Activated naive CD4-positive, alpha-beta T cell treated with anti-CD3 and anti-CD28 coated beads, Interleukin-2, amount 10 ng/mL, durations not matched to agents 7 days and 5 days (primary cell): ENCODE results near the gene DMRTC2.

Source experiments
- CTCF ChIA-PET: fragments of 350-600 bp; sonication (Branson Sonifier 250); formaldehyde crosslinking; loops from one replicate; lab custom pipeline; 2021; ENCODE audit warnings: antibody characterized with exemption; lab: Charles Lee
- DNase-seq: peaks from one replicate; pipeline ENCODE4 v3.0.0-alpha.2; 2020
- H3K27ac Mint-ChIP-seq: one replicate; pipeline ENCODE4 v1.8.0; 2021; ENCODE audit warnings: mild to moderate bottlenecking, moderate library complexity, mixed read lengths
- H3K27me3 Mint-ChIP-seq: one replicate; pipeline ENCODE4 v1.8.0; 2021; ENCODE audit warnings: mild to moderate bottlenecking, mixed read lengths
- H3K36me3 Mint-ChIP-seq: one replicate; pipeline ENCODE4 v1.8.0; 2021; ENCODE audit warnings: mixed read lengths
- H3K4me1 Mint-ChIP-seq: one replicate; pipeline ENCODE4 v1.8.0; 2021; ENCODE audit warnings: mixed read lengths
- H3K4me3 Mint-ChIP-seq: one replicate; pipeline ENCODE4 v1.8.0; 2021; ENCODE audit warnings: mild to moderate bottlenecking, moderate library complexity, mixed read lengths
- H3K9me3 Mint-ChIP-seq: one replicate; pipeline ENCODE4 v1.8.0; 2021; ENCODE audit warnings: mixed read lengths

The DMRTC2 gene

DNA sequence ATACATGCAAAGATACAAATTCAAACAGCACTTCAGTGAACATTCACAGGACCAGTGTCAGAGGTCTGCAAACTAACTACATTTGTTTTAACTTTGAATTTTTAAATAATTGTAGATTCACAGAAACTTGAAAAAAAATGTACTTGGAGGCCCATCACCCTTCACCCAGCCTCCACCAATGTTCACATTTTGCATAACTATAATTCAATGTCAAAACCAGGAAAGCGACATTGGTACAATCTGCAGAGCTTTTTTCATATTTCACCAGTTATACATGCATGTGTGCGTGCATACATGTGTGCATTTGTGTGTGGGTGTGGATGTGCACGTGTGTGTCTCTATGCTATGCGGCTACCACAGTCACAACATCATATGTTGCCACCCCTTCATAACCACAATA lies 29.5 kb upstream of the DMRTC2 start:
- no peaks in the 10 kb centered on the region for H3K9me3 Mint-ChIP-seq
- DNase-seq = no peak
- CTCF ChIA-PET = interaction anchor here (14.0 kb wide), 1 partner anchor 22 kb away, joined by 158 read pairs; the partner anchor contains the start of gene CEACAM3

GRCh38 chr19:41816761-41817160 lies 28.1 kb upstream of the DMRTC2 start:
- CTCF ChIA-PET = interaction anchor here (14.0 kb wide), 1 partner anchor 23 kb away, joined by 158 read pairs; the partner anchor contains the start of gene CEACAM3
- H3K9me3 Mint-ChIP-seq = no peaks in the 10 kb centered on the region
- no peak overlapping the region for H3K27ac Mint-ChIP-seq
- no peaks in the 10 kb centered on the region for H3K36me3 Mint-ChIP-seq
- H3K4me3 Mint-ChIP-seq = no peak overlapping the region
- H3K27me3 Mint-ChIP-seq = peaks cover 27% of the 10 kb centered on the region
- no peak for DNase-seq
- H3K4me1 Mint-ChIP-seq = peaks cover 9% of the 10 kb centered on the region

More for the DNA sequence above, 29.5 kb upstream of the DMRTC2 start:
- Mint-ChIP-seq H3K4me3 (no peak overlapping the region), H3K27ac (no peak overlapping the region), H3K4me1 (peaks cover 9% of the 10 kb centered on the region), H3K36me3 (no peaks in the 10 kb centered on the region), H3K27me3 (peaks cover 25% of the 10 kb centered on the region)

GRCh38 chr19:41821003-41821735 lies 23.7 kb upstream of the DMRTC2 start:
- Mint-ChIP-seq H3K27me3 (peaks cover 24% of the 10 kb centered on the region), H3K27ac (no peak overlapping the region), H3K4me3 (no peak overlapping the region), H3K9me3 (no peaks in the 10 kb centered on the region), H3K4me1 (no peaks in the 10 kb centered on the region), H3K36me3 (no peaks in the 10 kb centered on the region)
- DNase-seq = peak; percentile 64
- CTCF ChIA-PET = interaction anchor here (0.7 to 14.0 kb wide), 10 partner anchors 10 to 172 kb away, joined by 3 to 158 read pairs (median 4); partner anchors contain the start of gene CEACAM3

GRCh38 chr19:41837981-41838708 lies 6.7 kb upstream of the DMRTC2 start:
- no peaks in the 10 kb centered on the region for H3K9me3 Mint-ChIP-seq
- CTCF ChIA-PET = interaction anchor here (0.8 to 3.3 kb wide), 6 partner anchors 11 to 53 kb away, joined by 3 to 16 read pairs (median 4); no protein-coding TSS in a partner anchor
- no peaks in the 10 kb centered on the region for H3K36me3 Mint-ChIP-seq
- no peak overlapping the region for H3K4me3 Mint-ChIP-seq
- no peak overlapping the region for H3K27ac Mint-ChIP-seq
- no peak for DNase-seq
- no peaks in the 10 kb centered on the region for H3K4me1 Mint-ChIP-seq
- H3K27me3 Mint-ChIP-seq = peaks cover 39% of the 10 kb centered on the region

DNA sequence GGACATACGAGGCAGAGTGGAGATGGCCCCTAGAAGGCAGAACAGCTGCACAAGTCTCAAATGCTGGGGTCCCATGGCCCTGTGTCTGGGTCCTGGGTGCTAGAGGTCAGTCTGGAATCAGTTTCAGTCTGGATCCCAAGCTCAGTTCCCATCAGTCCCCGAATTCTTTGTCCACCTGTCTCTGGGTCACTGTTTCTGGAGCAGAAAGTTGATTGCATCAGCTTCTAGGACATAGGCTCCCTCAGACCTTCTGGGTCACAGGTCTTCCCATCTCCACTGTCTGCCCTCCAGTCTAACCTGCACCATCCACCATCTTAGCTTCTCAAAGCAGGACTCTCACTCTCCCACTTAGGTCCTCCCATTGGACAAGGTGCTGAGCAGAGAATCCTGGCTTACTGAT lies 5.6 kb upstream of the DMRTC2 start:
- no peak for DNase-seq
- CTCF ChIA-PET = interaction anchor here (0.6 to 1.0 kb wide), 2 partner anchors 37 to 189 kb away, joined by 3 read pairs; no protein-coding TSS in a partner anchor
- Mint-ChIP-seq H3K9me3 (no peaks in the 10 kb centered on the region), H3K36me3 (no peaks in the 10 kb centered on the region), H3K27ac (no peak overlapping the region), H3K4me1 (no peaks in the 10 kb centered on the region), H3K27me3 (peaks cover 48% of the 10 kb centered on the region), H3K4me3 (no peak overlapping the region)

GRCh38 chr19:41843371-41843770 lies 1.5 kb upstream of the DMRTC2 start:
- CTCF ChIA-PET = no interaction called here
- H3K4me1 Mint-ChIP-seq = no peaks in the 10 kb centered on the region
- peaks cover 48% of the 10 kb centered on the region for H3K27me3 Mint-ChIP-seq
- no peaks in the 10 kb centered on the region for H3K9me3 Mint-ChIP-seq
- no peak overlapping the region for H3K4me3 Mint-ChIP-seq
- H3K27ac Mint-ChIP-seq = no peak overlapping the region
- no peaks in the 10 kb centered on the region for H3K36me3 Mint-ChIP-seq
- no peak for DNase-seq

DNA sequence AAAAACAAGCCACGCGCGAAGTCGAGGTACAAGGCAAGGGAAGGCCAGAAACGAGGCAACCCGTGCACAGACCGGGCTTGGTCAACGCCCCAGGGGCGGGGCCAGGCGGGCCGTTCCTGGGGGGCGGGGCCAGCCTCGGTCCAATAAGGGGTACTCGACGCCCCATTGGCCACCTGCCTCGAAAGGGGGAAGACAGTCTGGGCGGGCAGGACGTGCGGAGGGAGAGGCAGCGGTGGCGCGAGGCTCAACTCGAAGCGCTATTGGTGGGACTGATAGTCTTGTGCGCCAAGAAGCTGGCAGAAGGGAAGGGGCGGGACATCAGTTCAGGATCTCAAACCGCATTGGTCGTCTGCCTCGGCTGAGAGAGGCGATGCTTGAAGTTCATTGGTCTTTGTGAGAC lies 241 bp upstream of the DMRTC2 start, which contains the start of gene LYPD4:
Gene LYPD4 (minus strand): TSS at position 83 of the 400 bp plus-strand sequence. CDS start 5,398 bp downstream, outside the sequence.
- Mint-ChIP-seq H3K9me3 (no peaks in the 10 kb centered on the region), H3K27ac (no peak within 1 kb of the TSS), H3K4me3 (no peak within 1 kb of the TSS), H3K27me3 (peaks cover 42% of the 10 kb centered on the region), H3K36me3 (no peaks in the 10 kb centered on the region), H3K4me1 (no peaks in the 10 kb centered on the region)
- DNase-seq = no peak
- CTCF ChIA-PET = no interaction called here

DNA sequence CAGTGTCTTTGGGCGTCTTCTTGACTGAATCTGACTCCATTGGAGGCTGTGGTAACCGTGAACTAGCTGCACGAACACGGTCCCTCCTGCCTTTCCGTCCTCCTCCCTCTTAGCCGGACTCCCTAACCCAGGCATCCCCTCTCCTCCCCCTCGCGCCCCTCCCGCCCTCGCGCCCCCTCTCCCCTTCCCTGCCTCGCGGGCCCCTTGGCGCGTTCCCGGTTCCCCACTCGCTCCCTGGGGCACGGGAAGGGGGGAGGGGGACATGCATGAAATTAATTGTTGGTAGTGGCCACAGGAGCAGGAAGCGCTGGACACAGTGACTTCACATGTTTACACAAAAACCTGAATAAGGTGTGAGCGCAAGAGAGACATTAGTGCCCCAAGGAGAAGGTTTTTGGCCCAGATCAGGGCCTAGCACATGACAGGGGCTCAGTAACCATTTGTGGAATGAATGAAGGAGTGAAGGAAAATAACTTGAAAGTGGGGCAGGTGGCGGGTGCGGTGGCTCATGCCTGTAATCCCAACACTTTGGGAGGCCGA lies 279 bp downstream of the DMRTC2 start:
- CTCF ChIA-PET = no interaction called here
- no peak overlapping the region for H3K27ac Mint-ChIP-seq
- DNase-seq = no peak
- no peaks in the 10 kb centered on the region for H3K36me3 Mint-ChIP-seq
- peaks cover 48% of the 10 kb centered on the region for H3K27me3 Mint-ChIP-seq
- H3K4me3 Mint-ChIP-seq = no peak overlapping the region
- no peaks in the 10 kb centered on the region for H3K9me3 Mint-ChIP-seq
- H3K4me1 Mint-ChIP-seq = no peaks in the 10 kb centered on the region

- DNase-seq = no peak
- Mint-ChIP-seq H3K4me3 (no peak overlapping the region), H3K36me3 (no peaks in the 10 kb centered on the region), H3K27ac (no peak overlapping the region), H3K9me3 (no peaks in the 10 kb centered on the region), H3K4me1 (no peaks in the 10 kb centered on the region), H3K27me3 (peaks cover 64% of the 10 kb centered on the region)
- CTCF ChIA-PET = interaction anchor here (0.5 to 1.4 kb wide), 3 partner anchors 54 to 140 kb away, joined by 3 read pairs; no protein-coding TSS in a partner anchor
Observed at GRCh38 chr19:41847351-41848105, 2.7 kb downstream of the DMRTC2 start.

DNA sequence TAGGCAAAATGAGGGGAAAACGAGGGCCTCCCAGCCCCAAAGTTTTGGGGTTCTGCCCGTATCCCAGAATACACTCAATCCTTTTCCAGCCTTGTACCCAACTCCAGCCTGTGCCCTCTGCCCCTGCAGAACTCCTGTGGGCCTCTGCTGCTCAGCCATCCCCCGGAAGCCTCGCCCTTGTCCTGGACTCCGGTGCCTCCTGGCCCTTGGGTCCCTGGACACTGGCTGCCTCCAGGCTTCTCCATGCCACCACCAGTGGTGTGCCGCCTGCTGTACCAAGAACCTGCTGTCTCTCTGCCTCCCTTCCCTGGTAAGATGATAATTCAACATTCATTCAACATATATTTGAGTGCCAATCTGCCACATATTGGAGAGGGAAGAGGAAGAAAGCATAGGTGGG lies 3.8 kb downstream of the DMRTC2 start:
- Mint-ChIP-seq H3K4me1 (no peaks in the 10 kb centered on the region), H3K36me3 (no peaks in the 10 kb centered on the region), H3K27ac (no peak overlapping the region), H3K4me3 (no peak overlapping the region), H3K27me3 (peaks cover 70% of the 10 kb centered on the region), H3K9me3 (no peaks in the 10 kb centered on the region)
- DNase-seq = no peak
- CTCF ChIA-PET = interaction anchor here (1.2 to 2.0 kb wide), 3 partner anchors 10 to 56 kb away, joined by 3 to 7 read pairs (median 4); no protein-coding TSS in a partner anchor

GRCh38 chr19:41849067-41849466 lies 4.2 kb downstream of the DMRTC2 start:
- Mint-ChIP-seq H3K4me3 (no peak overlapping the region), H3K27ac (no peak overlapping the region), H3K4me1 (no peaks in the 10 kb centered on the region), H3K9me3 (no peaks in the 10 kb centered on the region), H3K36me3 (no peaks in the 10 kb centered on the region), H3K27me3 (peaks cover 70% of the 10 kb centered on the region)
- CTCF ChIA-PET = interaction anchor here (1.2 to 2.0 kb wide), 2 partner anchors 10 to 12 kb away, joined by 4 to 7 read pairs; no protein-coding TSS in a partner anchor
- DNase-seq = no peak

DNA sequence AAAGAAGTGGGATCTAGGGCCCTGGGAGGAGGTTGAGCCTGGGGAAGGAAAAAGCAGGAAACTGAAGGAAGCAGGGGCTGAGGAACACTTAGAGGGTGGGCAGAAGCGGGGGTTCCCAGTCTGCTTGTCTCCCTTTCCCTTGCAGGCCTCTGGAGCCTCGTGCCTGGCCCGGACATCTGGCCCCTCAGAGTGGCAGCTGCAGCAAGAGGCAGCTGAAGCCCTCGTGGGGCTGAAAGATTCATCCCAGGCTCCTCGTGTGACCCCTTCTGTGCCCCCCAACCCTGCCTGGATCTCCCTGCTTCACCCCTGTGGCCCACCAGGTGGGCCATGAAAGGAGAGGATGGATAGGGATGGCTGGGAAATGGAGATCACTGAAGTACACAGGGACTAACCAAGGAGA lies 5.5 kb downstream of the DMRTC2 start:
- CTCF ChIA-PET = interaction anchor here (0.8 to 2.6 kb wide), 3 partner anchors 14 to 185 kb away, joined by 3 to 7 read pairs (median 3); no protein-coding TSS in a partner anchor
- H3K4me1 Mint-ChIP-seq = no peaks in the 10 kb centered on the region
- H3K4me3 Mint-ChIP-seq = no peak overlapping the region
- H3K36me3 Mint-ChIP-seq = no peaks in the 10 kb centered on the region
- H3K27ac Mint-ChIP-seq = no peak overlapping the region
- no peak for DNase-seq
- peaks cover 73% of the 10 kb centered on the region for H3K27me3 Mint-ChIP-seq
- H3K9me3 Mint-ChIP-seq = no peaks in the 10 kb centered on the region

DNA sequence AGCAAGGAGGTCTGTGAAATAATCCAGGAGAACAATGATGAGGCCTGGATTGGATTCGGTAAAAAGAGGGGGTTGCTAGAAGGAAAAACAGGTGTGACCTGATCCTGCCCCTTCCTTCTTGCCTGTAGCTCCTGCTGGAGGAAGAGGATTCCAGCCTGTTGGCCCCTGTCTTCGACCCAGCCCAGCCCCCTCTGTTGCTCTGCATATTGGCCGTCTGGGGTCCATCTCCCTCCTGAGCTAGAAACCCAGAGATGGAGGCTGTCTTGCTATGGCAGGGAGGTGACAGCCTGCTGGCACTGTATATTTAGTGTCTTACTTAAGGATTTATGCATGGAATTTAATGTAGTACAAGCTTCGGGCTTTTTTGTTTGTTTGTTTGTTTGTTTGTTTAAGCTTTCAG lies 6.6 kb downstream of the DMRTC2 start:
- no peak overlapping the region for H3K27ac Mint-ChIP-seq
- no peaks in the 10 kb centered on the region for H3K4me1 Mint-ChIP-seq
- H3K36me3 Mint-ChIP-seq = no peaks in the 10 kb centered on the region
- H3K4me3 Mint-ChIP-seq = no peak overlapping the region
- DNase-seq = no peak
- CTCF ChIA-PET = interaction anchor here (1.0 to 2.6 kb wide), 3 partner anchors 15 to 98 kb away, joined by 3 to 7 read pairs (median 3); no protein-coding TSS in a partner anchor
- H3K9me3 Mint-ChIP-seq = no peaks in the 10 kb centered on the region
- H3K27me3 Mint-ChIP-seq = peaks cover 69% of the 10 kb centered on the region
